ENCODE data around the gene DNM3. TPM values are rescaled to one million over a fixed set of nuclear protein-coding genes. Genes with fewer than 3 reads are reported as not detected.

The DNM3 gene
- polyA plus RNA-seq, 3 donors = 0.15 TPM; not detected in 2

- H3K4me1 ChIP-seq (ENCODE audit: control insufficient read depth in 1 of 2, insufficient read depth in 2 of 2, low read length in 2 of 2) = no peaks in the 10 kb centered on the region
- WGBS (ENCODE audit: insufficient coverage) = no CpG with 5 or more reads among the region's 2 CpGs
- H3K4me3 ChIP-seq (replicated peaks in 1 of 3; ENCODE audit: low read depth in 2 of 3, low read length in 3 of 3) = no peak overlapping the region
- H3K79me2 ChIP-seq (ENCODE audit: insufficient read depth, low read length) = no peaks in the 10 kb centered on the region
- H3K36me3 ChIP-seq (replicated peaks in 1 of 2; ENCODE audit: control insufficient read depth in 1 of 2, insufficient read depth in 2 of 2, low read length in 2 of 2) = no peaks in the 10 kb centered on the region
- no peaks in the 10 kb centered on the region for H4K20me1 ChIP-seq (ENCODE audit: insufficient read depth, low read length)
- Mint-ChIP-seq H3K9me3 (peaks cover 0 to 4% (median 0%) of the 10 kb centered on the region in 7 donors), H3K4me1 (peaks cover 2% of the 10 kb centered on the region), H3K4me3 (no peak overlapping the region), H3K27ac (no peak overlapping the region), H3K36me3 (no peaks in the 10 kb centered on the region), H3K27me3 (ENCODE audit: low read depth in 3 of 3) (no peaks in the 10 kb centered on the region)
- no peak overlapping the region for H3K9ac ChIP-seq (ENCODE audit: insufficient read depth, low read length, poor library complexity, severe bottlenecking)
- DNase-seq = no peak
- TF ChIP-seq CTCF (IDR thresholded peaks at IDR 0.05) = no peak
- no peak overlapping the region for H3K27ac ChIP-seq (ENCODE audit: low read depth in 1 of 2, low read length in 2 of 2)
- H3K4me2 ChIP-seq (replicated peaks; ENCODE audit: extremely low read depth, low read length, poor library complexity, severe bottlenecking) = no peak overlapping the region
- intact Hi-C loops (cut with micrococcal nuclease) = no loop called here
- H3K9me3 ChIP-seq (replicated peaks in 1 of 2; ENCODE audit: control insufficient read depth in 1 of 2, insufficient read depth in 1 of 2, low read length in 2 of 2) = no peaks in the 10 kb centered on the region
- no peak overlapping the region for H2AFZ ChIP-seq (ENCODE audit: insufficient read depth, low read depth, low read length, poor library complexity, severe bottlenecking)
- no peaks in the 10 kb centered on the region for H3K27me3 ChIP-seq (ENCODE audit: control insufficient read depth in 2 of 2, insufficient read depth in 2 of 2, low read length in 2 of 2)
Measured at GRCh38 chr1:172162236-172162635, 320.9 kb downstream of the DNM3 start.

GRCh38 chr1:172163498-172164215 lies 322.4 kb downstream of the DNM3 start:
- no peak overlapping the region for H3K27ac Mint-ChIP-seq
- no peaks in the 10 kb centered on the region for H3K36me3 Mint-ChIP-seq
- Histone ChIP-seq H4K20me1 (ENCODE audit: insufficient read depth, low read length) (no peaks in the 10 kb centered on the region), H3K4me1 (ENCODE audit: control insufficient read depth in 1 of 2, insufficient read depth in 2 of 2, low read length in 2 of 2) (no peaks in the 10 kb centered on the region), H2AFZ (ENCODE audit: insufficient read depth, low read depth, low read length, poor library complexity, severe bottlenecking) (no peak overlapping the region), H3K4me3 (replicated peaks in 1 of 3; ENCODE audit: low read depth in 2 of 3, low read length in 3 of 3) (no peak overlapping the region), H3K4me2 (replicated peaks; ENCODE audit: extremely low read depth, low read length, poor library complexity, severe bottlenecking) (no peak overlapping the region), H3K9ac (ENCODE audit: insufficient read depth, low read length, poor library complexity, severe bottlenecking) (no peak overlapping the region), H3K27ac (ENCODE audit: low read depth in 1 of 2, low read length in 2 of 2) (no peak overlapping the region), H3K79me2 (ENCODE audit: insufficient read depth, low read length) (no peaks in the 10 kb centered on the region), H3K36me3 (replicated peaks in 1 of 2; ENCODE audit: control insufficient read depth in 1 of 2, insufficient read depth in 2 of 2, low read length in 2 of 2) (no peaks in the 10 kb centered on the region), H3K27me3 (ENCODE audit: control insufficient read depth in 2 of 2, insufficient read depth in 2 of 2, low read length in 2 of 2) (no peaks in the 10 kb centered on the region), H3K9me3 (replicated peaks in 1 of 2; ENCODE audit: control insufficient read depth in 1 of 2, insufficient read depth in 1 of 2, low read length in 2 of 2) (no peaks in the 10 kb centered on the region)
- H3K4me1 Mint-ChIP-seq = peaks cover 2% of the 10 kb centered on the region
- WGBS (ENCODE audit: insufficient coverage) = no CpG with 5 or more reads among the region's 4 CpGs
- no peak for DNase-seq
- no peaks in the 10 kb centered on the region for H3K27me3 Mint-ChIP-seq (ENCODE audit: low read depth in 3 of 3)
- H3K4me3 Mint-ChIP-seq = no peak overlapping the region
- peaks cover 0 to 4% (median 0%) of the 10 kb centered on the region in 7 donors for H3K9me3 Mint-ChIP-seq
- intact Hi-C loops (cut with micrococcal nuclease) = no loop called here
- TF ChIP-seq CTCF (IDR thresholded peaks at IDR 0.05) = no peak
